ENCODE results near the gene NECAB3. TPM values are rescaled to one million over a fixed set of nuclear protein-coding genes. Genes with fewer than 3 reads are reported as not detected.
"Not testable (repeated sequence)": the region's sequence is repeated elsewhere in the genome, so short reads cannot be mapped to it uniquely, and the experiment has no call there.

Gene NECAB3
- total RNA-seq, 2 donors from 2014 or later: 16.9 to 29.5 TPM

DNA sequence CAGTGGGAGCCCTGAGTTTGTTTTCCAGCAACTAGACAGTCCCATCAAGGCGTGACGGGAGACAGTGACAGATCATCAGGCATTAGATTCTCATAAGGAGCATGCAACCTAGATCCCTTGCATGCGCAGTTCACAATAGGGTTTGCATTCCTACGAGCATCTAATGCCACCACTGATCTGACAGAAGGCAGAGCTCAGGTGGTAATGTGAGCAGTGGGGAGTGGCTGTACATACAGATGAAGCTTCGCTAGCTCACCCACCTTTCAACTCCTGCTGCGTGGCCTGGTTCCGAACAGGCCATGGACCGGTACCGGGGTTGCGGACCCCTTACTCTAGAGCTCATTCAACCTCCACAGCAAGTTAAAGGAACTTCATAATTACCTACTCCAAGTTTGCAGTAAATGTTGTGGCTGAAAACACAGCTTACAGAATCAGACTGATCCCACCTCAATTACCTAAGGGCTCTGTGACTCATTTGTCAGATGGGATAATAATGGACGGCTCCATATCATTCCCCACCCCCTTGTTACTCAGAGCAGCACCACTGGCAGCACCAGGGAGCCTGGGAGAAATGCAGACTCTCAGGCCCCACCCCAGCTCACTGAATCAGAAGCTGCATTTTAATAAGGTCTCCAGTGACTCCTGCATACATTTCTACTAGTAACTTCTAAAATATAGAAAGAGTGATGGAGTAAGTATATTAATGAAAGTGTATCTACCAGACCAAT, 30.1 kb upstream of the NECAB3 start:
- DNase-seq (ENCODE audit: low spot score): peak; percentile 42
- no peaks in the 10 kb centered on the region for H3K9me3 Mint-ChIP-seq
- H3K4me1 Mint-ChIP-seq (ENCODE audit: low read depth in 2 of 2): no peaks in the 10 kb centered on the region
- no peak for ATAC-seq
- no peak overlapping the region for H3K27ac Mint-ChIP-seq
- H3K27me3 Mint-ChIP-seq: no peaks in the 10 kb centered on the region
- no peaks in the 10 kb centered on the region for H3K36me3 Mint-ChIP-seq
- no peak overlapping the region for H3K4me3 Mint-ChIP-seq

DNA sequence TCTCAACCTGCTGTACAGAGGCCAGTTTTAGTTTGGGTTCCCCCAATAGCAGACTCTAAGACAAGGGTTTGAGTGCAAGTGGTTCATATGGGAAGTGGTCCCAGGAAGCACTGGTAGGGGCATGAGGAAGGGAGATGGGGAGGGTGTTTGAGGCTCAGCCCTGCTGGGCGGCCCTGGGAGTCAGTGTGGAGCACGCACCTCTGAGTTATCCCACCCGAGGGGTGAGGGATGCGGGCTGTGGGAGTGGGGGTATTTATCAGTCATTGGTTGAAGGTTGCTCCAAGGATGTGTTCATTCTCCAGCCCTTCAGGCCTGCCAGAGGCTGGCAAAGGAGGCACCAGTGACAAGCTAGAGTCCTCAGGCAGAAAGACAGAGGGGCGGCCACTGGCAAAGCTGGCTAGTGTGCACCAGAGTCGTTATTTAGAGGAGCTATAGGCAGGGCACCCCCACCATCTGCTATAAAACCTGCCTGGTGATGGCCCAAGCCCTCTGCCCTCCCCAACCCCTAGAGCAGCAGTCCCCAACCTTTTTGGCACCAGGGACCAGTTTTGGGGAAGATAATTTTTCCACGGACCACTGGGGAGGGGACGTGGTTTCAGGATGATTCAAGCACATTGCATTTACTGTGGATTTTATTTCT, 29.4 kb upstream of the NECAB3 start:
- Mint-ChIP-seq H3K4me3 (no peak overlapping the region), H3K27ac (no peak overlapping the region), H3K36me3 (no peaks in the 10 kb centered on the region), H3K27me3 (no peaks in the 10 kb centered on the region), H3K9me3 (no peaks in the 10 kb centered on the region), H3K4me1 (ENCODE audit: low read depth in 2 of 2) (no peaks in the 10 kb centered on the region)
- DNase-seq (ENCODE audit: low spot score) (peak; percentile 57), ATAC-seq (peak in 1 of 2 donors; percentile 43)

DNA sequence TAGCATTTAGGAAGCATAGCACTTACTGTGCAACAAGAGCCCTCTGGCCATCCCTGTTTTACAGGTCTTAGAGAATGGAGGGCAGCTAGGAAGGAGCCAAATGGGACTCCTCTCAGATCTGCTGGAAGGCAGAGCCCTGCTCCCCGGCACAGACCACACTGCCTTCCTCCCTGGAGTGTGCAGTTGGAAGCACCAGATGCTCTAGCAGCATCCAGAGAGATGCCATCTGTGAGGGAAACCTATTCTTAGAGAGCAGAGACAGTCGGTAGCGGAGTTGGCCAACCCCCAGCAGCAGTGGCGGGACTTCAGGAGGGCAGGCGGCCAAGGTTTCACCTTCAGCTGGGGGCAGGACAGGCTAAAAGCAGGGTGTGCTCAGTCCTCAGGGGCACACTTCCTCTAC, 28.6 kb upstream of the NECAB3 start:
- Mint-ChIP-seq H3K27ac (no peak overlapping the region), H3K9me3 (no peaks in the 10 kb centered on the region), H3K4me1 (ENCODE audit: low read depth in 2 of 2) (no peaks in the 10 kb centered on the region), H3K36me3 (no peaks in the 10 kb centered on the region), H3K4me3 (no peak overlapping the region), H3K27me3 (no peaks in the 10 kb centered on the region)
- DNase-seq (ENCODE audit: low spot score): peak; percentile 15
- ATAC-seq: no peak

DNA sequence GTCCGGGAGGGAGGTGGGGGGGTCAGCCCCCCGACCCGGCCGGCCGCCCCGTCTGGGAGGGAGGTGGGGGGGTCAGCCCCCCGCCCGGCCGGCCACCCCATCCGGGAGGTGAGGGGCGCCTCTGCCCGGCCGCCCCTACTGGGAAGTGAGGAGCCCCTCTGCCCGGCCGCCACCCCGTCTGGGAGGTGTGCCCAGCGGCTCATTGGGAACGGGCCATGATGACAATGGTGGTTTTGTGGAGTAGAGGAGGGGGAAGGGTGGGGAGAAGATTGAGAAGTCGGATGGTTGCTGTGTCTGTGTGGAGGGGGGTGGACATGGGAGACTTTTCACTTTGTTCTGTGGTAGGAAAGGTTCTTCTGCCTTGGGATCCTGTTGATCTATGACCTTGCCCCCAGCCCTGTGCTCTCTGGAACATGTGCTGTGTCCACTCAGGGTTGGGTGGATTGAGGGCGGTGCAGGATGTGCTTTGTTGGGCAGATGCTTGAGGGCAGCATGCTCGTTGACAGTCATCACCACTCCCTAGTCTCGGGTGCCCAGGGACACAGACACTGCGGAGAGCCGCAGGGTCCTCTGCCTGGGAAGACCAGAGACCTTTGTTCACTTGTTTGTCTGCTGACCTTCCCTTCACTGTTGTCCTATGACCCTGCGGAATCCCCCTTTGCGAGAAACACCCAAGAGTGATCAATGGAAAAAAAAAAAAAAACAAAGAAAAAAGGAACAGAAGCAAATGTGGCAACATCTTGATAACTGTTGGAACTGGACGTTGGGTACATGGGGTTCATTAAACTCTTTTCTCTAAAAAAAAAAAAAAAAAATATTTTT, 27.6 kb upstream of the NECAB3 start:
- no peaks in the 10 kb centered on the region for H3K27me3 Mint-ChIP-seq
- DNase-seq (ENCODE audit: low spot score) (peak; percentile 16), ATAC-seq (no peak)
- no peaks in the 10 kb centered on the region for H3K4me1 Mint-ChIP-seq (ENCODE audit: low read depth in 2 of 2)
- H3K27ac Mint-ChIP-seq: no peak overlapping the region
- H3K4me3 Mint-ChIP-seq: no peak overlapping the region
- H3K36me3 Mint-ChIP-seq: no peaks in the 10 kb centered on the region
- no peaks in the 10 kb centered on the region for H3K9me3 Mint-ChIP-seq

DNA sequence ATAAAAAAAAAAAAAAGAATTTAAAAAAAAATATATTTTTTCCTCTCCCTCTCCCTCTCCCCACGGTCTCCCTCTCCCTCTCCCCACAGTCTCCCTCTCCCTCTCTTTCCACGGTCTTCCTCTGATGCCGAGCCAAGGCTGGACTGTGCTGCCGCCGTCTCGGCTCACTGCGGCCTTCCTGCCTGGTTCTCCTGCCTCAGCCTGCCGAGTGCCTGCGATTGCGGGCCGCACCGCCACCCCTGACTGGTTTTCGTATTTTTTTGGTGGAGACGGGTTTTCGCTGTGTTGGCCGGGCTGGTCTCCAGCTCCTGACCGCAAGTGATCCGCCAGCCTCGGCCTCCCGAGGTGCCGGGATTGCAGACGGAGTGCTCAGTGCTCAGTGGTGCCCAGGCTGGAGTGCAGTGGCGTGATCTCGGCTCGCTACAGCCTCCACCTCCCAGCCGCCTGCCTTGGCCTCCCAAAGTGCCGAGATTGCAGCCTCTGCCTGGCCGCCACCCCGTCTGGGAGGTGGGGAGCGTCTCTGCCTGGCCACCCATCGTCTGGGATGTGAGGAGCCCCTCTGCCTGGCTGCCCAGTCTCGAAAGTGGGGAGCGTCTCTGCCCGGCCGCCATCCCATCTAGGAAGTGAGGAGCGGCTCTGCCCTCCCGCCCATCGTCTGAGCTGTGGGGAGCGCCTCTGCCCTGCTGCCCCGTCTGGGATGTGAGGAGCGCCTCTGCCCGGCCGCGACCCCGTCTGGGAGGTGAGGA, 26.6 kb upstream of the NECAB3 start:
- H3K9me3 Mint-ChIP-seq; H3K36me3 Mint-ChIP-seq; H3K4me3 Mint-ChIP-seq; ATAC-seq; H3K4me1 Mint-ChIP-seq (ENCODE audit: low read depth in 2 of 2); H3K27ac Mint-ChIP-seq; DNase-seq (ENCODE audit: low spot score); H3K27me3 Mint-ChIP-seq: not testable (repeated sequence)

DNA sequence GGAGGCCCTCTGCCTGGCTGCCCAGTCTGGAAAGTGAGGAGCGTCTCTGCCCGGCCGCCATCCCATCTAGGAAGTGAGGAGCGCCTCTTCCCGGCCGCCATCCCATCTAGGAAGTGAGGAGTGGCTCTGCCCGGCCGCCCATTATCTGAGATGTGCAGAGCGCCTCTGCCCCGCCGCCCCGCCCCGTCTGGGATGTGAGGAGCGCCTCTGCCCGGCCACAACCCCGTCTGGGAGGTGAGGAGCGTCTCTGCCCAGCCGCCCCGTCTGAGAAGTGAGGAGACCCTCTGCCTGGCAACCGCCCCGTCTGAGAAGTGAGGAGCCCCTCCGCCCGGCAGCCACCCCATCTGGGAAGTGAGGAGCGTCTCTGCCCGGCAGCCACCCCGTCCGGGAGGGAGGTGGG, 24.7 kb upstream of the NECAB3 start:
- not testable (repeated sequence) for H3K27me3 Mint-ChIP-seq; H3K36me3 Mint-ChIP-seq; H3K4me3 Mint-ChIP-seq; ATAC-seq; H3K27ac Mint-ChIP-seq; H3K9me3 Mint-ChIP-seq; DNase-seq (ENCODE audit: low spot score); H3K4me1 Mint-ChIP-seq (ENCODE audit: low read depth in 2 of 2)

DNA sequence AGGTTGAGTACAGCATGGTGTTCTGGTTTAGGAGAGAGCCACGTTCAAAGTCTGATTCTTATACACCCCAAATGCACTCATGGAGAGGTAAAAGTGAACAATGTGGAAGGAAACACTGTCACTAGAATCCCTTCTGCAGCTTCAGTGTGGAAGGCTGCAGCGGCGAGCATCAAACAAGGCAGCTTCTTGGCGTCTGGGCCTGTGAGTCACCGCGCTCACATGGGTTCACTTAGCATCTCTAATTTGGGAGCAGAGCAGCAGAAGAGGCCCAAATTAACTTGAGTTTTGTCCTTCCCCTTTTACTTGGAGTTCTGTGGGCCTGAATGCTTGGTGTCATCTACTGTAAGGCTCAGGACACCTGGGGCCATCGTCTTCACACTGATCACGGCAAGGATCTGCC, 22.9 kb upstream of the NECAB3 start:
- no peaks in the 10 kb centered on the region for H3K27me3 Mint-ChIP-seq
- no peak overlapping the region for H3K4me3 Mint-ChIP-seq
- no peak overlapping the region for H3K27ac Mint-ChIP-seq
- DNase-seq (ENCODE audit: low spot score): no peak
- H3K9me3 Mint-ChIP-seq: no peaks in the 10 kb centered on the region
- no peaks in the 10 kb centered on the region for H3K4me1 Mint-ChIP-seq (ENCODE audit: low read depth in 2 of 2)
- ATAC-seq: no peak
- no peaks in the 10 kb centered on the region for H3K36me3 Mint-ChIP-seq

DNA sequence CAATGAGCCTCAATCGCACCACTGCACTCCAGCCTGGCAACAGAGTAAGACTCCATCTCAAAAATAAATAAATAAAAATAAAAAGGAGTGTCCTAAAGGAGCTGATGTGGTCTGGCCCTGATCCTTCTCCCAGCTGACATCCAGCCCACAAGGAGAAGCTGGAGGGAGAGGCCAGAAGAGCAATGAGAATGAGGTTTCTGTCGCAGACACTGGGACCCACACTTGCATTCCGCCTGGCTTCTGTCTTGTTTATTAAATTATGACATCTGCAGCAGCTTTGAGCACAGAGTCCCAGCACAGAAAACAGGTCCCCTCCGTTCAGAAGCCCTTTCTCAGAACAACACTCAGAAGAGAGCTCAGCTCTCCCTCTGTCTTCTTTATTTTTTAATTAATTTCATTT, 22.2 kb upstream of the NECAB3 start:
- no peaks in the 10 kb centered on the region for H3K36me3 Mint-ChIP-seq
- no peaks in the 10 kb centered on the region for H3K9me3 Mint-ChIP-seq
- no peak overlapping the region for H3K27ac Mint-ChIP-seq
- DNase-seq (ENCODE audit: low spot score): no peak
- H3K4me3 Mint-ChIP-seq: no peak overlapping the region
- H3K4me1 Mint-ChIP-seq (ENCODE audit: low read depth in 2 of 2): peaks cover 0 to 2% of the 10 kb centered on the region in 2 donors
- H3K27me3 Mint-ChIP-seq: no peaks in the 10 kb centered on the region
- no peak for ATAC-seq

DNA sequence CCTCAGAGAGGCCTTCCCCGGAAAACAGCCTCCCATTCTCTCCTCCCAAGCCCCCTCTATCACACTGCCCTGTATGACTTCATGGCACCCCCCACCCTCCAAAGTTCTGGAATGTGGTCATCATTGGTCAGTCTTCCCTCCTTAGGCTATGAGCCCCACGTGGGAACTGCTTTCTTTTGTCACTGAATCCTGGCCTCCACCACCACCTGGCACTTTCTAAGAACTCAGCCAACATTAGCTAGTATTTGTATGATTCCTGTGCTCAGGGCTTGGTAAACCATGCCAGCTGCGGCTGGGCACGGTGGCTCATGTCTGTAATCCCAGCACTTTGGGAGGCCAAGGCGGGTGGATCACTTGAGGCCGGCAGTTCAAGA, 20.4 kb upstream of the NECAB3 start:
- no peak for ATAC-seq
- H3K4me1 Mint-ChIP-seq (ENCODE audit: low read depth in 2 of 2): peaks cover 7 to 9% of the 10 kb centered on the region in 2 donors
- H3K4me3 Mint-ChIP-seq: no peak overlapping the region
- H3K27ac Mint-ChIP-seq: peak overlapping the region in 1 of 2 donors; percentile 13
- no peaks in the 10 kb centered on the region for H3K27me3 Mint-ChIP-seq
- H3K36me3 Mint-ChIP-seq: no peaks in the 10 kb centered on the region
- no peak for DNase-seq (ENCODE audit: low spot score)
- H3K9me3 Mint-ChIP-seq: no peaks in the 10 kb centered on the region

DNA sequence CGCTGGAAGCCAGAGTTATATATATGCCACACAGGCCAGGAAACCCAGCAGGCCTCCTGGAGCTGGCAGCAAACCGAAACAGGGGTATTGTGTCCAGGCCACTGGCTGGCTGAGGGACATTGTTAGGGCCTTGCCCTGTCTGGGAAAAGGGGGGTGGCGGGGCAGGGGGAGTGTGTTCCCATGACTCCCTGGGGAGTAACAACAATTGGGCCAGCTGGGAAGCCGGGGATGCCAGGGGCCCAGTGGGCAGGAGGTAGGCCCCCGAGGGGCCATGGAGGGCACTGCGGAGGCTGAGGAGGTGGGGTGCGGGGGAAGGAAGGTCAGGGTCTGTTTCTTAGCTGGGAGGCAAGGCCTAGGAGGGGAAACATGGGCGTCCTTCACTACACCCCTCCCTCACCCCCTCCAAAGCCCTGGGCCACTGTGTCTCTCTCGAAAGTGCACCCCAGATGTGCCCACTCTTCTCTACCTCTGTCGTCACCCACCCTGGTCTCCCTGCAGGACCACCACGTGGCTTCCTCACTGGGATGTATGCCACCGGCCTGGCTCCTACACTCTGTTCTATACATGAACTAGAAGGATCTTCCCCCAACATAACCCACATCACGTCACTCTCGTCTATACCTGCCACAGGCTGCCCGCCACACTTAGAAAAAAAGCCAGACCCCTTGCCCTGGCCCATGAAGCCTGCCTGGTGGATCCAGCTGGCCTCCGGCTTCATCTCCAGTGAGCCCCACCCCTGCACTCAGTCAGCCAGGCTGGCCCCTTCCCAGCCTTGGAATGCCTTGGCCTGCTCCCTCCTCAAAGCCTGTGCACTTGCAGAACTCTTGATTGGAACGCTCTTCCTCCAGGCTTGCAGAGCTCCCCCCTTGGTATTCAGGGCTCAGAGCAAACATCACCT, 19.8 kb upstream of the NECAB3 start:
- Mint-ChIP-seq H3K4me1 (ENCODE audit: low read depth in 2 of 2) (peaks cover 11 to 12% of the 10 kb centered on the region in 2 donors), H3K4me3 (no peak overlapping the region), H3K36me3 (no peaks in the 10 kb centered on the region), H3K9me3 (no peaks in the 10 kb centered on the region), H3K27ac (peak overlapping the region in 1 of 2 donors; percentile 13), H3K27me3 (no peaks in the 10 kb centered on the region)
- ATAC-seq: no peak
- no peak for DNase-seq (ENCODE audit: low spot score)

DNA sequence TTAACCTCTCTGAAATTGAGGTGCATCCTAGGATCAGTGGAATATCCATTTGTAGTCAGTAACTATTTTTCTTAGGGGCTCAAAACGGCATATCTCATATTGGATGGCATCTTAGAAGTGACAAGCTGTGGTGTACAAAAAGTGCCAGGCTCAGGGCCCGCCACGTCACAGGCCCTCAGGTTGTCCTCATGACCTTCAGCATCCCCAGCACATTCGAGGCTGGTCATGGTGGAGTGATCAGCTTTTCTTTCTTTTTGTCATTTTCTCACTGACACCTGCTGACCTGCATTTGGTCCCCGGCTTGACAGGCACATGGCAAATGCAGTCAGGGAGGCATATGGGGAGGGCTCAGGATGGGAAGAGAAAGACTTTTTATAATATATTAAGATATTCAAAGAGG, 19.1 kb upstream of the NECAB3 start:
- Mint-ChIP-seq H3K9me3 (no peaks in the 10 kb centered on the region), H3K4me1 (ENCODE audit: low read depth in 2 of 2) (peaks cover 18 to 19% of the 10 kb centered on the region in 2 donors), H3K4me3 (no peak overlapping the region), H3K27me3 (no peaks in the 10 kb centered on the region), H3K27ac (no peak overlapping the region), H3K36me3 (no peaks in the 10 kb centered on the region)
- DNase-seq (ENCODE audit: low spot score) (no peak), ATAC-seq (no peak)

DNA sequence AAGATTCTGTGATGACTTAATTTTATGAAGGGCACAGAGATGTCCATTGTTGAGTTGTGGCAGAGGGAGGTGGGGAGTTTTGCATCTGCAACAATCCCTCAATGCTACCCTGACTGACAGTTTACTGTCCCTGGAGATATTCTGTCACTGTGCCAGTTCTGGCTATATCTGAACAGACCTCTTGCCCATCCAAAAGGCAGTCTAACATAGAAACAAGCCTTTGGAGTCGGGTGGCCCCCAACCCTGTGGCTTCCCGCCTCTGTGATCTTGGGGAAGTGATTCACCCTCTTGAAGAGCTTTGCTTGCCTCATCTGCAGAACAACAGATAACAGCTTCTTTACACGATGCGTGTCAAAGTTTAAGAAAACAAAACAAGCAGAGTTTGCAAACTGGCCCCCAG, 15.7 kb upstream of the NECAB3 start:
- H3K27ac Mint-ChIP-seq: peak overlapping the region; percentile 72 to 76
- peaks cover 32 to 37% of the 10 kb centered on the region in 2 donors for H3K4me1 Mint-ChIP-seq (ENCODE audit: low read depth in 2 of 2)
- H3K36me3 Mint-ChIP-seq: no peaks in the 10 kb centered on the region
- DNase-seq (ENCODE audit: low spot score): no peak
- no peaks in the 10 kb centered on the region for H3K27me3 Mint-ChIP-seq
- peak in 1 of 2 donors; percentile 28 for ATAC-seq
- H3K9me3 Mint-ChIP-seq: no peaks in the 10 kb centered on the region
- peak overlapping the region; percentile 73 for H3K4me3 Mint-ChIP-seq

DNA sequence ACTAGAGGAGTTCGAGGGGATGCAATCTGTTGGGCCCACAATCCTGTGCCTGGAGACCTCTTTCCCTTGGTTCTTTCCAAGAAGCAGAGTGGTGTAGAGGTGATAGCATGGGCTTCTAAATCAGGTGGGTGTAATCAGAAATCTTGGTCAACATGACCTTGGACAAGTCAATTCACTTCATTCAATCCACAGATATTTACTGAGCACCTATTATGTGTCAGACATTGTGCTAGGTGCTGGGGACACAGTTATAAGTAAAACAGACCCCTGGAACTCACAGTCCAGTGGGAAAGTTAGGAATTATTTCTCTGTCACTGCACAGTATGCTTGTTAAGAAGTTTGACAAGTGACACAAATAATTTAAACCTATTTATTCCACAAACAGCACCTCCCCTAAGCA, 15.3 kb upstream of the NECAB3 start:
- no peaks in the 10 kb centered on the region for H3K36me3 Mint-ChIP-seq
- H3K27me3 Mint-ChIP-seq: no peaks in the 10 kb centered on the region
- H3K4me3 Mint-ChIP-seq: peak overlapping the region; percentile 73

More for the DNA sequence above, 15.3 kb upstream of the NECAB3 start:
- Mint-ChIP-seq H3K9me3 (no peaks in the 10 kb centered on the region), H3K27ac (peak overlapping the region; percentile 72 to 76), H3K4me1 (ENCODE audit: low read depth in 2 of 2) (peaks cover 36 to 42% of the 10 kb centered on the region in 2 donors)
- DNase-seq (ENCODE audit: low spot score) (no peak), ATAC-seq (no peak)
